Tibial artery (tissue), 4 donors: Measurements from ENCODE around the gene LYAR.
"Not testable (repeated sequence)": the region's sequence is repeated elsewhere in the genome, so short reads cannot be mapped to it uniquely, and the experiment has no call there.

ENCODE experiments used
- DNase-seq, 2 donors: peaks; one replicate each; pipeline ENCODE4 v3.0.0-alpha.2; 2019
- H3K27ac ChIP-seq, 2 donors: fragments of 200-600 bp; sonication (generic) in 1 of 2; 1 replicate in 1 of 2; 2 replicates in 1 of 2; pipeline ENCODE4 v1.5.1; 2018 to 2019; ENCODE audit warnings: mild to moderate bottlenecking in 1 of 2
- H3K27me3 ChIP-seq, 2 donors: fragments of 200-600 bp; sonication (generic) in 1 of 2; one replicate each; pipeline versions ENCODE4 v1.5.1 to v1.6.0; 2016 to 2019
- H3K36me3 ChIP-seq, 3 donors: fragments of 200-600 bp; sonication (generic) in 2 of 3; one replicate each; pipeline ENCODE4 v1.5.1; 2016 to 2019; ENCODE audit warnings: mild to moderate bottlenecking in 2 of 3
- H3K4me1 ChIP-seq, 4 donors: fragments of 200-600 bp; sonication (generic) in 2 of 4; 1 replicate in 3 of 4; 2 replicates in 1 of 4; pipeline ENCODE4 v1.5.1; 2016 to 2019
- H3K4me3 ChIP-seq, 2 donors: fragments of 200-600 bp; sonication (generic) in 1 of 2; 1 replicate in 1 of 2; 2 replicates in 1 of 2; pipeline ENCODE4 v1.5.1; 2018 to 2019; ENCODE audit warnings: mild to moderate bottlenecking in 2 of 2
- H3K9me3 ChIP-seq, 3 donors: fragments of 200-600 bp; sonication (generic) in 1 of 3; one replicate each; pipeline ENCODE4 v1.5.1; 2016 to 2019
- intact Hi-C: fragments of 100-400 bp; cut with DNase I; formaldehyde crosslinking; loops from one replicate; pipeline ENCODE4 v1.15.0; 2023; ENCODE audit warnings: low total_unique reads
- TF ChIP-seq, protein P1 (sequence below), 2 experiments: fragments of 200-600 bp in 1 of 2; fragments of 450-650 bp in 1 of 2; IDR thresholded peaks; one replicate each; pipeline ENCODE4 v1.5.1; 2017 to 2019; ENCODE audit warnings: antibody characterized with exemption in 2 of 2, mild to moderate bottlenecking in 1 of 2, moderate library complexity in 1 of 2

The LYAR gene

GRCh38 chr4:4249866-4250265, 40.1 kb downstream of the LYAR start:
- DNase-seq = no peak
- no peak overlapping the region for H3K4me3 ChIP-seq
- no peaks in the 10 kb centered on the region for H3K27me3 ChIP-seq
- H3K4me1 ChIP-seq = peaks cover 0 to 20% (median 14%) of the 10 kb centered on the region in 4 donors
- peaks cover 2 to 11% (median 5%) of the 10 kb centered on the region in 3 donors for H3K36me3 ChIP-seq
- intact Hi-C loops = no loop called here
- TF ChIP-seq, protein P1, sequence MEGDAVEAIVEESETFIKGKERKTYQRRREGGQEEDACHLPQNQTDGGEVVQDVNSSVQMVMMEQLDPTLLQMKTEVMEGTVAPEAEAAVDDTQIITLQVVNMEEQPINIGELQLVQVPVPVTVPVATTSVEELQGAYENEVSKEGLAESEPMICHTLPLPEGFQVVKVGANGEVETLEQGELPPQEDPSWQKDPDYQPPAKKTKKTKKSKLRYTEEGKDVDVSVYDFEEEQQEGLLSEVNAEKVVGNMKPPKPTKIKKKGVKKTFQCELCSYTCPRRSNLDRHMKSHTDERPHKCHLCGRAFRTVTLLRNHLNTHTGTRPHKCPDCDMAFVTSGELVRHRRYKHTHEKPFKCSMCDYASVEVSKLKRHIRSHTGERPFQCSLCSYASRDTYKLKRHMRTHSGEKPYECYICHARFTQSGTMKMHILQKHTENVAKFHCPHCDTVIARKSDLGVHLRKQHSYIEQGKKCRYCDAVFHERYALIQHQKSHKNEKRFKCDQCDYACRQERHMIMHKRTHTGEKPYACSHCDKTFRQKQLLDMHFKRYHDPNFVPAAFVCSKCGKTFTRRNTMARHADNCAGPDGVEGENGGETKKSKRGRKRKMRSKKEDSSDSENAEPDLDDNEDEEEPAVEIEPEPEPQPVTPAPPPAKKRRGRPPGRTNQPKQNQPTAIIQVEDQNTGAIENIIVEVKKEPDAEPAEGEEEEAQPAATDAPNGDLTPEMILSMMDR (IDR thresholded peaks at IDR 0.05) = no peak
- no peaks in the 10 kb centered on the region for H3K9me3 ChIP-seq
- no peak overlapping the region for H3K27ac ChIP-seq

- intact Hi-C loops, H3K4me3 ChIP-seq: not testable (repeated sequence)
- H3K4me1 ChIP-seq = peaks cover 0 to 20% (median 14%) of the 10 kb centered on the region in 4 donors
Observed at GRCh38 chr4:4249342-4249741, 40.6 kb downstream of the LYAR start.

DNA sequence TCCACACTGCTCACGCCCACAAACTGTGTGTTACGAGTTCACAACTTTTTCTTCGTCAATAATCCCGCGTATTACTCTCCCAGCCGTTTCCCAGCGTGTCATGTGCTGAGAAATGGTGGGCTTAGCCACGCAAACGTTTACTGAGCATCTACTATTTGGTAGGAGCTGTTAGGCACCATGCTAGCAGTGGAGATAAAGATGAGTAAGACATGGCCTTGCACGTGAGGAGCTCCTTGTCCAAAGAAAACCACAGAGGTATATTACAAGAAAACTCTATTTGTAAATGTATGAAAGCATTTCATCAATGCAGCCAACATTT, 41.1 kb downstream of the LYAR start:
- TF ChIP-seq, protein P1 (IDR thresholded peaks at IDR 0.05) = no peak
- Histone ChIP-seq H3K27me3 (no peaks in the 10 kb centered on the region), H3K27ac (peak overlapping the region; percentile 91 to 93), H3K4me3 (peak overlapping the region; percentile 77 to 78), H3K9me3 (no peaks in the 10 kb centered on the region), H3K4me1 (peaks cover 0 to 20% (median 14%) of the 10 kb centered on the region in 4 donors), H3K36me3 (peaks cover 13 to 21% (median 15%) of the 10 kb centered on the region in 3 donors)
- DNase-seq = no peak
- intact Hi-C loops = no loop called here

More at GRCh38 chr4:4249342-4249741, 40.6 kb downstream of the LYAR start:
- H3K36me3 ChIP-seq = peaks cover 8 to 16% (median 10%) of the 10 kb centered on the region in 3 donors
- not testable (repeated sequence) for H3K9me3 ChIP-seq, H3K27me3 ChIP-seq, H3K27ac ChIP-seq
- peak in 1 of 2 donors; percentile 35 for DNase-seq

GRCh38 chr4:4248029-4248884, 41.7 kb downstream of the LYAR start, which contains the start of gene TMEM128:
TSS of gene TMEM128 (minus strand) at chr4:4248223. CDS start at chr4:4248202, 21 bp downstream.
- peak; percentile 90 to 94 for DNase-seq
- H3K36me3 ChIP-seq = peaks cover 18 to 27% (median 19%) of the 10 kb centered on the region in 3 donors
- H3K9me3 ChIP-seq = no peaks in the 10 kb centered on the region
- TF ChIP-seq, protein P1 (IDR thresholded peaks at IDR 0.05) = peak; percentile 12 to 21
- H3K27ac ChIP-seq = peak within 1 kb of the TSS; percentile 91 to 93
- intact Hi-C loops = no loop called here
- H3K4me1 ChIP-seq = peaks cover 0 to 20% (median 14%) of the 10 kb centered on the region in 4 donors
- H3K4me3 ChIP-seq = peak within 1 kb of the TSS; percentile 77 to 78
- no peaks in the 10 kb centered on the region for H3K27me3 ChIP-seq

DNA sequence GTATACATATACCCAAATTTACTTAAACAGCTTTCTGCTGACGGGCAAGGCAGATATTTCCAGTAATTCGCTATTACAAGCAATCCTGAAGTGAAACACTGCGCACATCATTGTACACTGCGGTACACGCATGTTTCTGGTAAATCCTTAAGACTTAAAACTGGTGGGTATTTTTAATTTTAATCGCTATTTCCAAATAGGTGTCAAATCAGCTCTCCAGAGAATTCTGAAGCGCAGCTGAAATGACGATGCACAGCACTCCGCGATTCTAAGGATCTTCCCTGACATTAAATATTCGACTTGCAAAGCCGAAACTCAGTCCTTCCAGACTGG, 42.3 kb downstream of the LYAR start:
- DNase-seq = no peak
- TF ChIP-seq, protein P1 (IDR thresholded peaks at IDR 0.05) = no peak
- H3K36me3 ChIP-seq = peaks cover 19 to 33% (median 23%) of the 10 kb centered on the region in 3 donors
- intact Hi-C loops = no loop called here
- no peaks in the 10 kb centered on the region for H3K27me3 ChIP-seq
- H3K4me1 ChIP-seq = peaks cover 0 to 20% (median 14%) of the 10 kb centered on the region in 4 donors
- no peaks in the 10 kb centered on the region for H3K9me3 ChIP-seq
- H3K4me3 ChIP-seq = peak overlapping the region; percentile 77 to 78
- H3K27ac ChIP-seq = peak overlapping the region; percentile 91 to 93

DNA sequence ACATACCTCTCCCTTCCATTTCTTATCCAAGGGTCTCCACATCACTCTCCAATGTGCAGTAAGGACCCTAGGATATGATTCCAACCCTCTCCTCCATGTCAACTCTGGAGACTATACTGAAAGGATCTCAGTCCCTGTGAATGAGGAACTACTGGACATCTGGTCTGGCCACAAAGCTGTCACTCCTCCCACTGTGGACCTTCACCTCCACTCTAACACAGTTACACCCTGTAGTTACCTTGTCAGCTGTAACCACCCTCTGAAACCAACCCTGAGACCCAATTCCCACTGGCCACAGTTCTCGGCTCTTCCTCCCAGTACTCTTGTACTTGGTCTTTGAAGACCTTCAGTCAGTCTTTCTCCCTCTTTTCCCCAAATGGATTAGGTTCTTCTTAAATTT, 44.8 kb downstream of the LYAR start:
- intact Hi-C loops = no loop called here
- no peak overlapping the region for H3K27ac ChIP-seq
- no peak overlapping the region for H3K4me3 ChIP-seq
- H3K4me1 ChIP-seq = peaks cover 0 to 20% (median 14%) of the 10 kb centered on the region in 4 donors
- peaks cover 31 to 58% (median 44%) of the 10 kb centered on the region in 3 donors for H3K36me3 ChIP-seq
- TF ChIP-seq, protein P1 (IDR thresholded peaks at IDR 0.05) = no peak
- no peaks in the 10 kb centered on the region for H3K27me3 ChIP-seq
- no peak for DNase-seq
- no peaks in the 10 kb centered on the region for H3K9me3 ChIP-seq

GRCh38 chr4:4239551-4239950, 50.4 kb downstream of the LYAR start:
- peaks cover 66 to 98% (median 71%) of the 10 kb centered on the region in 3 donors for H3K36me3 ChIP-seq
- H3K27me3 ChIP-seq, H3K27ac ChIP-seq, H3K4me1 ChIP-seq, DNase-seq, H3K4me3 ChIP-seq, intact Hi-C loops, H3K9me3 ChIP-seq: not testable (repeated sequence)
